HL-60 (cell line): Measurements from ENCODE around the gene PIK3R2.

Source experiments
- CTCF ChIP-seq: IDR thresholded peaks from one replicate; pipeline ENCODE4 v1.5.1; 2011; ENCODE audit warnings: low read length, control low read depth, inconsistent platforms; ENCODE audit not compliant: insufficient read depth
- POLR2AphosphoS5 ChIP-seq: IDR thresholded peaks from 2 replicates; pipeline ENCODE4 v1.6.1; 2012; ENCODE audit warnings: low read depth

GRCh38 chr19:18171605-18172327, 18.8 kb downstream of the PIK3R2 start:
- TF ChIP-seq CTCF (no peak), POLR2AphosphoS5 (no peak)
